ENCODE data around the gene TNFAIP8L1.
A peak's percentile ranks its signal among the peaks of the same experiment; 100 is the strongest.

The TNFAIP8L1 gene

GRCh38 chr19:4613254-4613751, 26.0 kb upstream of the TNFAIP8L1 start:
- DNase-seq = no peak

- no peak for DNase-seq
Measured at GRCh38 chr19:4618019-4618418, 21.3 kb upstream of the TNFAIP8L1 start.

- no peak for DNase-seq
Measured at GRCh38 chr19:4619668-4620294, 19.5 kb upstream of the TNFAIP8L1 start.

GRCh38 chr19:4620675-4621074, 18.6 kb upstream of the TNFAIP8L1 start:
- no peak for DNase-seq

- no peak for DNase-seq
Measured at GRCh38 chr19:4622695-4623421, 16.5 kb upstream of the TNFAIP8L1 start.

- DNase-seq = no peak
Measured at GRCh38 chr19:4624301-4624700, 15.0 kb upstream of the TNFAIP8L1 start.

- no peak for DNase-seq
Measured at GRCh38 chr19:4624733-4625362, 14.5 kb upstream of the TNFAIP8L1 start.

GRCh38 chr19:4633140-4633967, 6.0 kb upstream of the TNFAIP8L1 start:
- DNase-seq = peak; percentile 69

- no peak for DNase-seq
Measured at GRCh38 chr19:4635754-4636116, 3.6 kb upstream of the TNFAIP8L1 start.

GRCh38 chr19:4636151-4636717, 3.1 kb upstream of the TNFAIP8L1 start:
- peak; percentile 60 for DNase-seq

- no peak for DNase-seq
Measured at GRCh38 chr19:4636761-4637160, 2.6 kb upstream of the TNFAIP8L1 start.

- no peak for DNase-seq
Measured at GRCh38 chr19:4638317-4638716, 999 bp upstream of the TNFAIP8L1 start.

GRCh38 chr19:4639531-4640246, 373 bp downstream of the TNFAIP8L1 start:
- no peak for DNase-seq

- DNase-seq = no peak
Measured at GRCh38 chr19:4640247-4641000, 1.1 kb downstream of the TNFAIP8L1 start.

GRCh38 chr19:4641132-4641531, 1.8 kb downstream of the TNFAIP8L1 start:
- DNase-seq = no peak

GRCh38 chr19:4642625-4643024, 3.3 kb downstream of the TNFAIP8L1 start:
- no peak for DNase-seq

GRCh38 chr19:4645718-4646117, 6.4 kb downstream of the TNFAIP8L1 start:
- DNase-seq = no peak

GRCh38 chr19:4647676-4648644, 8.6 kb downstream of the TNFAIP8L1 start:
- DNase-seq = no peak

GRCh38 chr19:4649392-4650047, 10.2 kb downstream of the TNFAIP8L1 start:
- DNase-seq = no peak
